IMR-90 (cell line): ENCODE measurements around the gene RFX1. TPM values are rescaled to one million over a fixed set of nuclear protein-coding genes. Genes with fewer than 3 reads are reported as not detected.

Experiments used
- ATAC-seq: fragments of 200-7000 bp; cut with Tn5 transposase; 2 replicates; pipeline ENCODE4 v1.9.1; 2020; ENCODE audit warnings: low read depth, mild to moderate bottlenecking, moderate library complexity
- BruUV-seq: library from RNA; stranded (reverse); fragments of 400-500 nt; replicated peaks from 2 replicates; lab custom pipeline; 2021; lab: Mats Ljungman, UMichigan
- CTCF ChIA-PET: fragments of 300-600 bp; formaldehyde crosslinking; extraction: SDS; loops from one replicate; lab custom pipeline; 2021; ENCODE audit warnings: antibody characterized with exemption; lab: Yijun Ruan, JAX
- POLR2A ChIA-PET: fragments of 300-600 bp; sonication (Branson Sonifier 250); formaldehyde crosslinking; loops from one replicate; lab custom pipeline; 2022; ENCODE audit warnings: antibody characterized with exemption; ENCODE audit not compliant: unreplicated experiment; lab: Charles Lee
- DNase-seq: peaks from one replicate; pipeline ENCODE4 v3.0.0; 2013
- H2AFZ ChIP-seq: replicated peaks from 2 replicates; pipeline ENCODE3; 2013; ENCODE audit warnings: low read length, mild to moderate bottlenecking; ENCODE audit not compliant: poor library complexity
- H2AK5ac ChIP-seq: 2 replicates; pipeline ENCODE4 v1.6.1; 2013; ENCODE audit warnings: low read depth, low read length, inconsistent platforms
- H2AK9ac ChIP-seq: replicated peaks from 2 replicates; pipeline ENCODE3; 2013; ENCODE audit warnings: mild to moderate bottlenecking, low read depth, low read length, moderate library complexity; ENCODE audit not compliant: poor library complexity
- H2BK120ac ChIP-seq: 2 replicates; pipeline ENCODE4 v1.6.1; 2013; ENCODE audit warnings: low read depth, low read length, inconsistent platforms
- H2BK15ac ChIP-seq: 3 replicates; pipeline ENCODE4 v1.6.1; 2013; ENCODE audit warnings: low read depth, low read length, inconsistent platforms
- H2BK20ac ChIP-seq: 2 replicates; pipeline ENCODE4 v1.6.1; 2013; ENCODE audit warnings: low read depth, mild to moderate bottlenecking, inconsistent platforms, low read length, moderate library complexity
- H2BK5ac ChIP-seq: 2 replicates; pipeline ENCODE4 v1.6.1; 2013; ENCODE audit warnings: mild to moderate bottlenecking, low read depth, low read length, inconsistent platforms; ENCODE audit not compliant: poor library complexity, severe bottlenecking
- H3K14ac ChIP-seq: replicated peaks from 2 replicates; pipeline ENCODE4 v1.6.1; 2013; ENCODE audit warnings: low read depth, low read length, inconsistent platforms
- H3K18ac ChIP-seq: 2 replicates; pipeline ENCODE4 v1.6.1; 2013; ENCODE audit warnings: low read depth, low read length, control low read depth
- H3K23ac ChIP-seq: 2 replicates; pipeline ENCODE4 v1.6.1; 2013; ENCODE audit warnings: low read depth, low read length, inconsistent platforms
- H3K27ac ChIP-seq: 2 replicates; pipeline ENCODE4 v1.5.1; 2013; ENCODE audit warnings: mild to moderate bottlenecking, control low read depth, low read length; ENCODE audit not compliant: insufficient read depth
- H3K27me3 ChIP-seq: 2 replicates; pipeline ENCODE4 v1.6.1; 2013; ENCODE audit warnings: low read length; ENCODE audit not compliant: control insufficient read depth, insufficient read depth
- H3K36me3 ChIP-seq: 2 replicates; pipeline ENCODE4 v1.6.1; 2013; ENCODE audit warnings: low read length, mixed read lengths; ENCODE audit not compliant: control insufficient read depth, insufficient read depth
- H3K4ac ChIP-seq: 2 replicates; pipeline ENCODE4 v1.6.1; 2013; ENCODE audit warnings: low read depth, low read length, inconsistent platforms
- H3K4me1 ChIP-seq: 2 replicates; pipeline ENCODE4 v1.6.1; 2013; ENCODE audit warnings: low read length, mixed read lengths; ENCODE audit not compliant: control insufficient read depth, insufficient read depth
- H3K4me2 ChIP-seq: 2 replicates; pipeline ENCODE4 v1.6.1; 2013; ENCODE audit warnings: low read depth, mild to moderate bottlenecking, control low read depth, low read length, moderate library complexity
- H3K4me3 ChIP-seq: 2 replicates; pipeline ENCODE4 v1.5.1; 2013; ENCODE audit warnings: low read depth, mild to moderate bottlenecking, control low read depth, low read length, moderate library complexity; ENCODE audit not compliant: insufficient read depth
- H3K56ac ChIP-seq: 2 replicates; pipeline ENCODE4 v1.6.1; 2013; ENCODE audit warnings: low read length, inconsistent platforms; ENCODE audit not compliant: insufficient read depth; ENCODE audit errors: extremely low read depth
- H3K79me1 ChIP-seq, 2 experiments: 2 replicates each; pipeline ENCODE4 v1.6.1; 2013; ENCODE audit warnings: low read length in 2 of 2, inconsistent platforms in 1 of 2, low read depth in 1 of 2
- H3K9ac ChIP-seq: 2 replicates; pipeline ENCODE4 v1.6.1; 2013; ENCODE audit warnings: low read depth, low read length, control low read depth
- H3K9me1 ChIP-seq: 2 replicates; pipeline ENCODE4 v1.6.1; 2013; ENCODE audit warnings: low read length, inconsistent platforms; ENCODE audit not compliant: insufficient read depth
- H3K9me3 ChIP-seq: 2 replicates; pipeline ENCODE4 v1.6.1; 2013; ENCODE audit warnings: low read length; ENCODE audit not compliant: control insufficient read depth, insufficient read depth
- H4K20me1 ChIP-seq: 2 replicates; pipeline ENCODE4 v1.6.1; 2013; ENCODE audit warnings: low read length, inconsistent platforms; ENCODE audit not compliant: insufficient read depth
- H4K5ac ChIP-seq: 2 replicates; pipeline ENCODE4 v1.6.1; 2013; ENCODE audit warnings: mild to moderate bottlenecking, low read depth, low read length, control low read depth
- H4K8ac ChIP-seq, 2 experiments: 2 replicates each; pipeline ENCODE4 v1.6.1; 2013; ENCODE audit warnings: low read depth in 2 of 2, low read length in 2 of 2, control low read depth in 1 of 2, inconsistent platforms in 1 of 2
- H4K91ac ChIP-seq: 2 replicates; pipeline ENCODE4 v1.6.1; 2013; ENCODE audit warnings: low read depth, low read length, inconsistent platforms; ENCODE audit not compliant: insufficient read depth
- CEBPB ChIP-seq: IDR thresholded peaks from 2 replicates; pipeline ENCODE4 v1.6.1; 2012; ENCODE audit warnings: low read depth, low read length, improper control_type of control experiment
- RCOR1 ChIP-seq: IDR thresholded peaks from 2 replicates; pipeline ENCODE4 v1.6.1; 2012; ENCODE audit warnings: mild to moderate bottlenecking, low read length, improper control_type of control experiment; ENCODE audit not compliant: insufficient replicate concordance
- USF2 ChIP-seq: fragments of 150-350 bp; IDR thresholded peaks from 2 replicates; pipeline ENCODE4 v1.6.1; 2017; ENCODE audit warnings: mild to moderate bottlenecking, antibody characterized with exemption, low read length, low read depth
- WGBS, 2 experiments: methylation state at CpG; one replicate each; pipeline versions ENCODE4 v1.1.5 to v1.1.7; 2013; ENCODE audit warnings: missing lambda C conversion rate in 2 of 2; ENCODE audit not compliant: insufficient read length in 1 of 2; ENCODE audit errors: extremely low coverage in 2 of 2; 5-methylcytosine and 5-hydroxymethylcytosine counted together
- dilution Hi-C: fragments of 300-500 bp; cut with HindIII; formaldehyde crosslinking; loops from one replicate; pipeline ENCODE4 v1.14.3; 2018; ENCODE audit warnings: low sequenced_read_pairs; ENCODE audit not compliant: unreplicated experiment
- in situ Hi-C: fragments of 300-500 bp; cut with MboI; formaldehyde crosslinking; loops from 3 replicates; pipeline ENCODE4 v1.14.3; 2019; ENCODE audit warnings: low sequenced_read_pairs, inconsistent platforms, mixed read lengths
- intact Hi-C: fragments of 100-400 bp; cut with micrococcal nuclease; formaldehyde crosslinking; loops from 2 replicates; pipeline ENCODE4 v1.10.0; 2022
- polyA plus RNA-seq, 3 experiments: library from polyadenylated mRNA; depleted of rRNA; stranded (reverse); fragments of >200 nt; gene quantifications; 2 replicates each; pipeline ENCODE4 v1.2.3, GENCODE V29; 2012; ENCODE audit warnings: low replicate concordance in 1 of 3
- total RNA-seq: library from RNA; depleted of rRNA; stranded (reverse); fragments of >200 nt; gene quantifications from 2 replicates; pipeline ENCODE4 v1.2.3, GENCODE V29; 2012

The RFX1 gene
- total and polyA plus RNA-seq, 2 of the 4 experiments (the other 2 are of a cell fraction), result 0.36 to 3.1 TPM

- no TSS peak for BruUV-seq
- no peak overlapping the region for H3K9ac ChIP-seq
- H4K5ac ChIP-seq, result no peak overlapping the region
- no peak overlapping the region for H3K4ac ChIP-seq
- H2AFZ ChIP-seq, result peak overlapping the region; percentile 78
- no peak overlapping the region for H3K4me3 ChIP-seq
- H4K20me1 ChIP-seq, result no peaks in the 10 kb centered on the region
- H2AK9ac ChIP-seq, result peak overlapping the region; percentile 13
- in situ Hi-C loops, result no loop called here
- peaks cover 4% of the 10 kb centered on the region for H3K9me3 ChIP-seq
- no peak overlapping the region for H3K18ac ChIP-seq
- H3K79me1 ChIP-seq, result no peaks in the 10 kb centered on the region
- H2BK5ac ChIP-seq, result no peak overlapping the region
- dilution Hi-C loops, result no loop called here
- H3K4me2 ChIP-seq, result no peak overlapping the region
- no peaks in the 10 kb centered on the region for H3K9me1 ChIP-seq
- H2AK5ac ChIP-seq, result no peak overlapping the region
- H3K4me1 ChIP-seq, result peaks cover 2% of the 10 kb centered on the region; the same call in 1 of the 2 replicates
- H3K56ac ChIP-seq, result no peak overlapping the region
- H3K36me3 ChIP-seq, result peaks cover 50% of the 10 kb centered on the region
- WGBS, 2 experiments, result no CpG with 5 or more reads among the region's 2 CpGs
- H4K91ac ChIP-seq, result no peak overlapping the region
- POLR2A ChIA-PET, result interaction anchor here (0.8 kb wide), 1 partner anchor 10 kb away, joined by 3 read pairs; no protein-coding TSS in a partner anchor
- H2BK15ac ChIP-seq, result no peak overlapping the region
- intact Hi-C loops, result loop anchor here (1.0 kb wide), 1 partner anchor 14 kb away; no protein-coding TSS in a partner anchor
- no peak overlapping the region for H2BK120ac ChIP-seq
- ATAC-seq, result peak; percentile 79
- DNase-seq, result peak; percentile 44
- no peak overlapping the region for H2BK20ac ChIP-seq
- H3K27me3 ChIP-seq, result no peaks in the 10 kb centered on the region
- TF ChIP-seq USF2 (peak; percentile 92), CEBPB (no peak), RCOR1 (no peak)
- no peak overlapping the region for H3K27ac ChIP-seq
- H4K8ac ChIP-seq, result peak overlapping the region in 1 of 2 experiments; percentile 70; a peak in 1 of 4 replicates
- no peak overlapping the region for H3K14ac ChIP-seq
- CTCF ChIA-PET, result no interaction called here
- no peak overlapping the region for H3K23ac ChIP-seq
Observed at GRCh38 chr19:13920940-13921747, 85.0 kb downstream of the RFX1 start.
